PC-9 (cell line): Measurements from ENCODE around the gene NACC2. TPM values are rescaled to one million over a fixed set of nuclear protein-coding genes. Genes with fewer than 3 reads are reported as not detected.

ENCODE experiments used
- BruUV-seq: library from RNA; stranded (reverse); fragments of 400-500 nt; replicated peaks from 2 replicates; lab custom pipeline; 2021; lab: Mats Ljungman, UMichigan
- CTCF ChIA-PET: fragments of 300-600 bp; sonication (Branson Sonifier 250); formaldehyde crosslinking; loops from one replicate; lab custom pipeline; 2022; ENCODE audit warnings: antibody characterized with exemption; lab: Charles Lee
- POLR2A ChIA-PET: fragments of 300-600 bp; sonication (Branson Sonifier 250); formaldehyde crosslinking; loops from one replicate; lab custom pipeline; 2022; ENCODE audit warnings: antibody characterized with exemption; ENCODE audit not compliant: unreplicated experiment; lab: Charles Lee
- DNase-seq, 2 experiments: peaks; one replicate each; pipeline versions ENCODE4 v3.0.0 to v3.0.0-alpha.2; 2015 to 2022; ENCODE audit warnings: mixed read lengths in 1 of 2
- H2AFZ ChIP-seq: fragments of 200-600 bp; sonication (generic); 2 replicates; pipeline ENCODE4 v1.8.1; 2017; ENCODE audit warnings: antibody characterized with exemption
- H3F3A ChIP-seq: fragments of 200-600 bp; sonication (generic); 2 replicates; pipeline ENCODE4 v1.8.1; 2017; ENCODE audit warnings: antibody characterized with exemption, mild to moderate bottlenecking, low read depth; ENCODE audit not compliant: insufficient read depth
- H3K27ac ChIP-seq: fragments of 200-600 bp; sonication (generic); 2 replicates; pipeline ENCODE4 v1.6.1; 2016; ENCODE audit warnings: mixed run types
- H3K27me3 ChIP-seq: fragments of 200-600 bp; sonication (generic); 2 replicates; pipeline ENCODE4 v1.6.1; 2016; ENCODE audit warnings: low read depth, mixed run types; ENCODE audit not compliant: insufficient read depth
- H3K36me3 ChIP-seq: fragments of 200-600 bp; sonication (generic); 2 replicates; pipeline ENCODE4 v1.6.1; 2016; ENCODE audit warnings: low read depth, mixed run types
- H3K4me1 ChIP-seq: fragments of 200-600 bp; sonication (generic); replicated peaks from 2 replicates; pipeline ENCODE4 v1.6.1; 2016; ENCODE audit warnings: mixed run types; ENCODE audit not compliant: insufficient read depth
- H3K4me2 ChIP-seq: fragments of 200-600 bp; sonication (generic); 2 replicates; pipeline ENCODE4 v1.6.1; 2017; ENCODE audit warnings: mixed run types
- H3K4me3 ChIP-seq: fragments of 200-600 bp; sonication (generic); 2 replicates; pipeline ENCODE4 v1.6.1; 2016; ENCODE audit warnings: mixed run types
- H3K79me2 ChIP-seq: fragments of 200-600 bp; sonication (generic); 2 replicates; pipeline ENCODE4 v1.6.1; 2017; ENCODE audit warnings: low read depth, mixed run types
- H3K9me2 ChIP-seq: fragments of 200-600 bp; sonication (generic); 2 replicates; pipeline ENCODE4 v1.8.1; 2017; ENCODE audit warnings: mild to moderate bottlenecking; ENCODE audit not compliant: insufficient read depth
- H3K9me3 ChIP-seq: fragments of 200-600 bp; sonication (generic); 2 replicates; pipeline ENCODE4 v1.8.1; 2016; ENCODE audit warnings: low read depth; ENCODE audit not compliant: insufficient read depth
- H4K20me1 ChIP-seq: fragments of 200-600 bp; sonication (generic); 2 replicates; pipeline ENCODE4 v1.8.1; 2017; ENCODE audit not compliant: insufficient read depth
- EZH2 ChIP-seq: fragments of 200-600 bp; sonication (generic); IDR thresholded peaks from 2 replicates; pipeline ENCODE4 v1.8.0; 2017; ENCODE audit warnings: antibody characterized with exemption, low read depth
- intact Hi-C: fragments of 100-400 bp; cut with micrococcal nuclease; formaldehyde crosslinking; loops from one replicate; pipeline ENCODE4 v1.10.0; 2022; ENCODE audit not compliant: unreplicated experiment
- total RNA-seq: library from RNA; stranded (reverse); gene quantifications from 2 replicates; pipeline ENCODE4 v1.2.3, GENCODE V29; 2021
- TF ChIP-seq, protein P1 (sequence below): fragments of 200-600 bp; sonication (generic); conservative IDR thresholded peaks from 2 replicates; pipeline ENCODE4 v1.6.1; 2017; ENCODE audit warnings: mixed run types, antibody characterized with exemption, mild to moderate bottlenecking, moderate library complexity

Gene NACC2
- total RNA-seq, 1 experiment from 2014 or later: 22.4 TPM

DNA sequence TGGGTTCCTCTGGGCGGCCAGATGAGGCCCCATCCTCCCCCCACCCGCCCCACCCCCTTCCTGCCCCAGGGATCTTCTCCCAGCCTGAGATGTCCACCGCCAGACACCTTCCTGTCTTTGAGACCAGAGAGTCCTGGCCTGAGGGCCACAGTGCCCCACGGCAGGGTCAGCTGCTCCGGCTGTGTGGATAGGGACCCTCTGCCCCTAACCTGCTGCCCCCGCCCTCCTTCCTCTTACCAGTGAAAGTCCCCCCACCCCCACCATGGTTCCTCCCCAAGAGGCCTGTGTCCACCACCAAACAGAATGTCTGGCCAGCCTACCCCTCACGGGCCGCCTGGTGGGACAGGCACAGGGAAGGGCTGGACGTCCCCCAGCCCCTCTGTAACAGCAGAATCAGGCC lies 90.9 kb downstream of the NACC2 start:
- intact Hi-C loops: no loop called here
- Histone ChIP-seq H3K9me2 (no peaks in the 10 kb centered on the region), H3K36me3 (no peaks in the 10 kb centered on the region), H2AFZ (no peak overlapping the region), H3K4me2 (no peak overlapping the region), H3F3A (no peaks in the 10 kb centered on the region), H3K79me2 (no peaks in the 10 kb centered on the region), H3K9me3 (no peaks in the 10 kb centered on the region), H4K20me1 (no peaks in the 10 kb centered on the region), H3K4me3 (no peak overlapping the region), H3K27ac (no peak overlapping the region), H3K4me1 (no peaks in the 10 kb centered on the region), H3K27me3 (no peaks in the 10 kb centered on the region)
- POLR2A ChIA-PET: interaction anchor here (0.6 kb wide), 1 partner anchor 97 kb away, joined by 7 read pairs; the partner anchor contains the start of gene CAMSAP1
- DNase-seq: no peak
- CTCF ChIA-PET: no interaction called here
- BruUV-seq: no TSS peak
- TF ChIP-seq EZH2: no peak
- TF ChIP-seq, protein P1, sequence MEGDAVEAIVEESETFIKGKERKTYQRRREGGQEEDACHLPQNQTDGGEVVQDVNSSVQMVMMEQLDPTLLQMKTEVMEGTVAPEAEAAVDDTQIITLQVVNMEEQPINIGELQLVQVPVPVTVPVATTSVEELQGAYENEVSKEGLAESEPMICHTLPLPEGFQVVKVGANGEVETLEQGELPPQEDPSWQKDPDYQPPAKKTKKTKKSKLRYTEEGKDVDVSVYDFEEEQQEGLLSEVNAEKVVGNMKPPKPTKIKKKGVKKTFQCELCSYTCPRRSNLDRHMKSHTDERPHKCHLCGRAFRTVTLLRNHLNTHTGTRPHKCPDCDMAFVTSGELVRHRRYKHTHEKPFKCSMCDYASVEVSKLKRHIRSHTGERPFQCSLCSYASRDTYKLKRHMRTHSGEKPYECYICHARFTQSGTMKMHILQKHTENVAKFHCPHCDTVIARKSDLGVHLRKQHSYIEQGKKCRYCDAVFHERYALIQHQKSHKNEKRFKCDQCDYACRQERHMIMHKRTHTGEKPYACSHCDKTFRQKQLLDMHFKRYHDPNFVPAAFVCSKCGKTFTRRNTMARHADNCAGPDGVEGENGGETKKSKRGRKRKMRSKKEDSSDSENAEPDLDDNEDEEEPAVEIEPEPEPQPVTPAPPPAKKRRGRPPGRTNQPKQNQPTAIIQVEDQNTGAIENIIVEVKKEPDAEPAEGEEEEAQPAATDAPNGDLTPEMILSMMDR: no peak

DNA sequence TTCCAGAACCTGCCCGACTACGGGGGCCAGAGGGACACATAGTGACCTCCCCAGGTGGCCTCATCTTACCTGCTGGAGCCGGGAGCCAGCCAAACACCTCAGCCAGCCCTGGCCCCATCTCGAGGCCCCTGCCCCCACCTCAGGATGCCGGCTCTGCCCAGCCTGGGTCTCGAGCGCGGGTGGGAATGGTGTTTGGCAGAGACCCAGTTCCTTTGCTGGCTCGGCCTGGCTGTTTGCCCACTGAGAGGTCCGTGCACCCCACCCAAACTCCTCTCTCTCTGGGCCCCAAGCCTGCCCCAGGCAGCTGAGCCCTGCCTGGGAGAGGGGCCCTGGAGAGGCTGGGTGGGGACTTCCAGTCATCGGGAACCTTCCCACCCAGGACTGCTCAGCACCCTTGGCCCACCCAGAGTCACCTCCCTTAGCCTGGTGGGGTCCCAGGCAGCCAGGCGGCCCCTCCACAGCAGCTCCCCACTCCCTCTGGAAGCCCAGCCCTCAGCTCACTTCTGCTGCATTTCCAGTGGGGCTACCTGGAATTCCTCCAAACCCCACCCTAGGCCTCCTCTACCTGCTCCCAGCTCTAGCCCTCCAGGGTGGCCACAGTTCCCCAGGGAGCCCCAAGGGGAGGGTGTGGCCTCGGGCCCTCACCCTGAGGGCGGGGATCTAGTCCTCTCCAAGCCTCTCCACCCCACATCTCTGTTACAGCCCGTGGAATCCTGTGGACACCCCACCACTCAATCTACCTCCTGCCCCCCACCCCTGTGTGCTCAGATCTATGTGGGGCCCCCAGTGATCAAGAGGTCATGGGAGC lies 91.5 kb downstream of the NACC2 start:
- TF ChIP-seq EZH2: no peak
- TF ChIP-seq, protein P1: no peak
- intact Hi-C loops: no loop called here
- no peak for DNase-seq
- ChIA-PET CTCF (no interaction called here), POLR2A (interaction anchor here (0.6 kb wide), 1 partner anchor 96 kb away, joined by 7 read pairs; the partner anchor contains the start of gene CAMSAP1)
- Histone ChIP-seq H3K36me3 (no peaks in the 10 kb centered on the region), H3K79me2 (no peaks in the 10 kb centered on the region), H3K4me1 (no peaks in the 10 kb centered on the region), H3K4me2 (no peak overlapping the region), H3K9me3 (no peaks in the 10 kb centered on the region), H3K27me3 (no peaks in the 10 kb centered on the region), H4K20me1 (no peaks in the 10 kb centered on the region), H3K9me2 (no peaks in the 10 kb centered on the region), H3K27ac (no peak overlapping the region), H3K4me3 (no peak overlapping the region), H2AFZ (no peak overlapping the region), H3F3A (no peaks in the 10 kb centered on the region)
- no TSS peak for BruUV-seq

- H3K9me3 ChIP-seq: no peaks in the 10 kb centered on the region
- H3K9me2 ChIP-seq: no peaks in the 10 kb centered on the region
- TF ChIP-seq, protein P1: no peak
- no peak for TF ChIP-seq EZH2
- H3K27me3 ChIP-seq: no peaks in the 10 kb centered on the region
- H3K4me3 ChIP-seq: no peak overlapping the region
- H3K36me3 ChIP-seq: no peaks in the 10 kb centered on the region
- H3K79me2 ChIP-seq: no peaks in the 10 kb centered on the region
- ChIA-PET CTCF (no interaction called here), POLR2A (no interaction called here)
- no peak for DNase-seq
- no peaks in the 10 kb centered on the region for H3F3A ChIP-seq
- intact Hi-C loops: no loop called here
- H4K20me1 ChIP-seq: no peaks in the 10 kb centered on the region
- BruUV-seq: no TSS peak
- no peak overlapping the region for H3K4me2 ChIP-seq
- no peak overlapping the region for H3K27ac ChIP-seq
- no peaks in the 10 kb centered on the region for H3K4me1 ChIP-seq
- no peak overlapping the region for H2AFZ ChIP-seq
Measured at GRCh38 chr9:136002881-136003280, 92.2 kb downstream of the NACC2 start.
